Esophagus squamous epithelium (tissue), 4 donors: ENCODE data around the gene MRPL44.

Source experiments
- CTCF ChIP-seq, 6 experiments: fragments of 450-650 bp in 4 of 6; fragments of 200-600 bp in 2 of 6; sonication (generic) in 2 of 6; IDR thresholded peaks; one replicate each; pipeline ENCODE4 v1.5.1; 2016 to 2019; ENCODE audit warnings: antibody characterized with exemption in 6 of 6, mild to moderate bottlenecking in 4 of 6, moderate library complexity in 4 of 6
- POLR2A ChIP-seq, 4 donors: fragments of 450-650 bp; IDR thresholded peaks; one replicate each; pipeline ENCODE4 v1.6.1; 2017; ENCODE audit warnings: antibody characterized with exemption in 4 of 4, mild to moderate bottlenecking in 4 of 4, moderate library complexity in 3 of 4

DNA sequence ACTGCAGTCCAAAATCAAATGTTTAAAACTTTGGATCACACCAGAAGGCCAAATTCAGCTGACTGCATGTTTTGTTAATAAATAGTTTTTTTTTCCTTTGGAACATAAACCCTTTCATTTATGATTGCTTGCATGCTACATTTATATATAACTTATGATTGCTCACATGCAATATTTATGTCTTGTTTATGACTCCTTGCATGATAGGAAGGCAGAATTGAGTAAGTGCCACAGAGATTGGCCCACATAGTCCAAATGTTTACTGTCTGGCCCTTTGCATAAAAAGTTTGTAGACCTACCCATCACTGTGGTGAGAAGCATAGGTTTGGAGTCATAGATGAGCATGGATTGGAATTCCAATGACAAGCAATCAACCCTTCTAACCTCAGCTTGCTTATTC is 42.9 kb upstream of the MRPL44 start:
- TF ChIP-seq CTCF (IDR thresholded peaks at IDR 0.05): no peak
- TF ChIP-seq POLR2A (IDR thresholded peaks at IDR 0.05): no peak
